Measurements from ENCODE around the gene SPATA3.
A peak's percentile ranks its signal among the peaks of the same experiment; 100 is the strongest.
"Not testable (repeated sequence)": the region's sequence is repeated elsewhere in the genome, so short reads cannot be mapped to it uniquely, and the experiment has no call there.

SPATA3 gene

GRCh38 chr2:230995821-230996220, at the start of gene SPATA3:
SPATA3 (plus strand) TSS chr2:230996121; CDS start chr2:230996234, 113 bp downstream.
- DNase-seq = no peak

- no peak for DNase-seq
These were observed 49.3 kb upstream of the SPATA3 start for GRCh38 chr2:230946429-230947234.

GRCh38 chr2:230947235-230947576, 48.7 kb upstream of the SPATA3 start:
- no peak for DNase-seq

- DNase-seq = no peak
These were observed 48.0 kb upstream of the SPATA3 start for GRCh38 chr2:230947908-230948365.

- DNase-seq = no peak
These were observed 45.7 kb upstream of the SPATA3 start for GRCh38 chr2:230949966-230950873.

GRCh38 chr2:230950874-230951339, 45.0 kb upstream of the SPATA3 start:
- no peak for DNase-seq

- no peak for DNase-seq
These were observed 44.5 kb upstream of the SPATA3 start for GRCh38 chr2:230951396-230951795.

GRCh38 chr2:230952226-230952956, 43.5 kb upstream of the SPATA3 start:
- DNase-seq = no peak

- DNase-seq = no peak
These were observed 42.1 kb upstream of the SPATA3 start for GRCh38 chr2:230953845-230954244.

- no peak for DNase-seq
These were observed 41.2 kb upstream of the SPATA3 start for GRCh38 chr2:230954746-230955145.

GRCh38 chr2:230955163-230955737, 40.7 kb upstream of the SPATA3 start:
- DNase-seq = no peak

- DNase-seq = peak in 1 of 2 experiments; percentile 9
These were observed 38.8 kb upstream of the SPATA3 start for GRCh38 chr2:230956827-230957755.

GRCh38 chr2:230957756-230958391, 38.0 kb upstream of the SPATA3 start:
- DNase-seq = no peak

- DNase-seq = no peak
These were observed 36.8 kb upstream of the SPATA3 start for GRCh38 chr2:230958820-230959756.

GRCh38 chr2:230960026-230960425, 35.9 kb upstream of the SPATA3 start:
- DNase-seq = no peak

- DNase-seq = no peak
These were observed 34.8 kb upstream of the SPATA3 start for GRCh38 chr2:230961091-230961491.

GRCh38 chr2:230964136-230964730, 31.7 kb upstream of the SPATA3 start:
- DNase-seq = no peak

- no peak for DNase-seq
These were observed 28.8 kb upstream of the SPATA3 start for GRCh38 chr2:230967113-230967512.

- not testable (repeated sequence) for DNase-seq
These were observed 27.6 kb upstream of the SPATA3 start for GRCh38 chr2:230968314-230968713.

Measured in activated CD4-positive, alpha-beta T cell treated with anti-CD3 and anti-CD28 coated beads, Interleukin-2, amount 50 U/mL, for 4 hours (primary cell).